ENCODE measurements around the gene CCDC107.

Gene CCDC107

DNA sequence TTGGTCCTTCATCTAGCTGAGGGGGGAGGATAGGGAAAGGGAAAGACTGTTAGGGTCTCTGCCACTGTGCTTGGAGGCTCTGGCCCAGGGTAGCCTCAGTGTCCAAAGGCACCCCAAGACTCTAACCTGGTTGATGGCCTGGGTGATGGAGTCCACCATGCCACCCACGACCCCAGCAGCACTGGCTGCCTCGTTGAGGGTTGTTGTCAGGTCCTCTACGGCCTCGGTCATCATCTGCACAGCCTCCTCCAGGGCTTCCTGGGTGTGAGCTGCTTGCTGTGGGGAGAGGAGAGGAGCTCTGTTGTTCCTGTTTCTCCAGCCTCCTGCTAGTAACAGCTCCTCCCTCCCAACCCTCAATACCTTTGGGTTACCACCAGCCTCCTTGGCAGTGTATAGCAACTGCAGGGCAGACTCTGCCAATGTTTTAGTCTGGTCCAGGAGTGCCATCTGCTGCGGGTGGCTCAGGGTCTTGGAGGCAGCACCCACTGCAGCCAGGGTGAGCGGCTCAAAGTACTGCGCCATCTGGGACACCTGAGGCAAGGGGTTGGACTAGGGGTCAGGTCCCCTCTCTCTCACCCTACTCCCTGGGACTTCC lies 47.8 kb downstream of the CCDC107 start:
- no peak for DNase-seq

DNA sequence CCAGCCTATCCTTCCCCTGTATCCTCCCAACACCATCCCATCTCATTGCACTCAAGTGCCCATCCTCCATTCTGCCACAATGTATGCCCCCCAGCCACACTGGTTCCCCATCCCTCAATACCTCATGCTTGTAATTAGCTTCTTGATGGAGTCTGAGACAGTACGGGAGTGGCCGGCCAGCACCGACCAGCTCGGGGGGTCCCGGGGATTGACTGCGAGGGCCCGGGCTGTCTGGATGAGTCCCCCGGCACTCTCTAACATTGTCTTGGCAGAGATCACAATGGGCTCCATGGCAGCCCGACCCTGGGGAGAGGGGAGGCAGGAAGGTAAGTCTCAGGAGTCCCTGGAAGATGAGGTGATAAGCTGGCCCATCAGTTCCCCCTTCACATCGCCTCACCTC lies 48.9 kb downstream of the CCDC107 start:
- no peak for DNase-seq

DNA sequence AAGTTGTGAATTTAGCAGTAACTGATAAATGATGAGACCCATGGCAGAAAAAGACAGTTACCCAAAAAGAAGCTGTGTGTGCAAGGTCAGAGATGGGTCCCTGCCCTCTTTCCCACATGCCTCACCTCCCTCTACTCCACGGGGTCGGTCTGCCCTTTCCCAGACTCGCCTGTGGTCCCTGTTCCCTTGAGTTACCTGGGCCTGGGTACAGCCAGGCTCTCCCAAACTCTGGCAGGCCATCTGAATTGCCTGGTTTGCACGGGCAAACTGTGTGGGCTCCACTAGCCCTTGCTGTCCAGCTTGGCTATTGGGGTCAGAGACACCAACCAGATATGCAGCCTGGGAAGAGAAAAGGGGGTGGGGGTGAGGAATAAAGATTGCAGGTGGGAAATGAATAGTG lies 50.1 kb downstream of the CCDC107 start:
- no peak for DNase-seq

DNA sequence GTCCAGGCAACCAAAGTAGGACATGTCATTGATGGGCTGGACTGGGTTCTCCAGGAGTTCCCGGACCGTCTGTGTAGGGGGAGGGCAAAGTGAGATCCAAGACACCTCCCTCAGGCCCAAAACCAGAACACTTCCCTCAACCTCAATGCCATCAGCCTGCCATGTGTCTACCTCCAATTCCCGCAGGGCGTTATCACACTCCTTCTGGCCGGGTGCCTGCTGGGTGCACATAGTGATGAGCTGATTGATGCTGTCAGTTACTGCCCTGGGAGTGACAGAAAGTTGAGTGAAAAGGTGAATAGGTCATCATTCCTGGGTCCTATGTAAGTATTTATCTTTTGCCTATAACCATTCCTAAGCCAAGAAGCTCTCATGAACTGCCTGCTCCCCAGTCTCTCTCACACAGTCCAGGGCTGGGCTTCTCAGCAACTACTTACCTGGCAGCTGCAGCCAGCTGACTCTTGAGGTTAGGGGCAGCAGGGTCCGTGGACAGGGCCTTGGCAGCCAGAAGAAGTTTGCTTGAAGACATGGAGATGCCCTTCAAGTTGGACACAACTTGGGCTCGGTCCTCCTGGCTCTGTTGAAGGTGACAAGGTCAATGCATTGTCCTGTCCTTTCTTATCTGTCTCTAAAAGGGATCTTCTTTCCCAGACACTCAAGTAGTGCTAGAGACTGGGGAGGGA lies 52.9 kb downstream of the CCDC107 start:
- no peak for DNase-seq
